Osteocyte (in vitro differentiated cells): ENCODE results near the gene ABCC9. TPM values are rescaled to one million over a fixed set of nuclear protein-coding genes. Genes with fewer than 3 reads are reported as not detected.

Experiments
- DNase-seq: peaks from one replicate; pipeline ENCODE4 v3.0.0; 2021; ENCODE audit warnings: mixed read lengths; ENCODE audit not compliant: unreplicated experiment; ENCODE audit errors: extremely low spot score
- H3K27ac Mint-ChIP-seq: one replicate; pipeline ENCODE4 v1.8.0; 2021; ENCODE audit warnings: mild to moderate bottlenecking, mixed read lengths; ENCODE audit not compliant: unreplicated experiment
- H3K27me3 Mint-ChIP-seq: one replicate; pipeline ENCODE4 v1.8.0; 2021; ENCODE audit warnings: mixed read lengths; ENCODE audit not compliant: unreplicated experiment
- H3K36me3 Mint-ChIP-seq: one replicate; pipeline ENCODE4 v1.8.0; 2021; ENCODE audit warnings: mixed read lengths; ENCODE audit not compliant: unreplicated experiment
- H3K4me1 Mint-ChIP-seq: one replicate; pipeline ENCODE4 v1.8.0; 2021; ENCODE audit warnings: mixed read lengths; ENCODE audit not compliant: unreplicated experiment
- H3K4me3 Mint-ChIP-seq: one replicate; pipeline ENCODE4 v1.8.0; 2021; ENCODE audit warnings: mild to moderate bottlenecking, moderate library complexity, mixed read lengths; ENCODE audit not compliant: unreplicated experiment
- H3K9me3 Mint-ChIP-seq: one replicate; pipeline ENCODE4 v1.8.0; 2021; ENCODE audit warnings: mixed read lengths; ENCODE audit not compliant: unreplicated experiment
- total RNA-seq: library from RNA; stranded (reverse); gene quantifications from 2 replicates; pipeline ENCODE4 v1.2.1, GENCODE V29; 2021
- TF ChIP-seq, protein P1 (sequence below): fragments of 200-600 bp; sonication (generic); IDR thresholded peaks from 2 replicates; pipeline ENCODE4 v1.5.0; 2021; ENCODE audit warnings: antibody characterized with exemption, mild to moderate bottlenecking, moderate library complexity

Gene ABCC9
- total RNA-seq, 1 donor from 2014 or later = 0.46 TPM

DNA sequence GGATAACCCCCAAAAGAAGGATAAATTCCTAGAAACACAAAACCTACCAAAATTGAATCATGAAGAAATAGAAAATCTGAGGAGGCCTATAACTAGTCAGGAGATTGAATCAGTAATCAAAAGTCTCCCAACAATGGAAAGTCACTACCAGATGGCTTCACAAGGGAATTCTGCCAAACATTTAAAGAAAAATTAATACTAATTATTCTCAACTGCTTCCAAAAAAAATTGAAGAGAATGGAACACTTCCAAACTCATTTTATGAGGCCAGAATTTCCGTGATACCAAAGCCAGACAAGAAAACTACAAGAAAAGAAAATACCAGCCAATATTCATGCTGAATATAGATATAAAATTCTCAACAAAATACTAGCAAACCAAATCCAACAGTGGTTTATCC, 7.8 kb upstream of the ABCC9 start:
- H3K36me3 Mint-ChIP-seq = no peaks in the 10 kb centered on the region
- TF ChIP-seq, protein P1, sequence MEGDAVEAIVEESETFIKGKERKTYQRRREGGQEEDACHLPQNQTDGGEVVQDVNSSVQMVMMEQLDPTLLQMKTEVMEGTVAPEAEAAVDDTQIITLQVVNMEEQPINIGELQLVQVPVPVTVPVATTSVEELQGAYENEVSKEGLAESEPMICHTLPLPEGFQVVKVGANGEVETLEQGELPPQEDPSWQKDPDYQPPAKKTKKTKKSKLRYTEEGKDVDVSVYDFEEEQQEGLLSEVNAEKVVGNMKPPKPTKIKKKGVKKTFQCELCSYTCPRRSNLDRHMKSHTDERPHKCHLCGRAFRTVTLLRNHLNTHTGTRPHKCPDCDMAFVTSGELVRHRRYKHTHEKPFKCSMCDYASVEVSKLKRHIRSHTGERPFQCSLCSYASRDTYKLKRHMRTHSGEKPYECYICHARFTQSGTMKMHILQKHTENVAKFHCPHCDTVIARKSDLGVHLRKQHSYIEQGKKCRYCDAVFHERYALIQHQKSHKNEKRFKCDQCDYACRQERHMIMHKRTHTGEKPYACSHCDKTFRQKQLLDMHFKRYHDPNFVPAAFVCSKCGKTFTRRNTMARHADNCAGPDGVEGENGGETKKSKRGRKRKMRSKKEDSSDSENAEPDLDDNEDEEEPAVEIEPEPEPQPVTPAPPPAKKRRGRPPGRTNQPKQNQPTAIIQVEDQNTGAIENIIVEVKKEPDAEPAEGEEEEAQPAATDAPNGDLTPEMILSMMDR = no peak
- DNase-seq = no peak
- peaks cover 31% of the 10 kb centered on the region for H3K9me3 Mint-ChIP-seq
- no peak overlapping the region for H3K27ac Mint-ChIP-seq
- no peaks in the 10 kb centered on the region for H3K4me1 Mint-ChIP-seq
- peaks cover 17% of the 10 kb centered on the region for H3K27me3 Mint-ChIP-seq
- H3K4me3 Mint-ChIP-seq = no peak overlapping the region

- TF ChIP-seq, protein P1 = no peak
- Mint-ChIP-seq H3K4me1 (no peaks in the 10 kb centered on the region), H3K4me3 (no peak overlapping the region), H3K9me3 (peaks cover 35% of the 10 kb centered on the region), H3K27ac (no peak overlapping the region), H3K36me3 (no peaks in the 10 kb centered on the region), H3K27me3 (peaks cover 25% of the 10 kb centered on the region)
- no peak for DNase-seq
These were observed 5.8 kb upstream of the ABCC9 start for GRCh38 chr12:21946983-21947382.

DNA sequence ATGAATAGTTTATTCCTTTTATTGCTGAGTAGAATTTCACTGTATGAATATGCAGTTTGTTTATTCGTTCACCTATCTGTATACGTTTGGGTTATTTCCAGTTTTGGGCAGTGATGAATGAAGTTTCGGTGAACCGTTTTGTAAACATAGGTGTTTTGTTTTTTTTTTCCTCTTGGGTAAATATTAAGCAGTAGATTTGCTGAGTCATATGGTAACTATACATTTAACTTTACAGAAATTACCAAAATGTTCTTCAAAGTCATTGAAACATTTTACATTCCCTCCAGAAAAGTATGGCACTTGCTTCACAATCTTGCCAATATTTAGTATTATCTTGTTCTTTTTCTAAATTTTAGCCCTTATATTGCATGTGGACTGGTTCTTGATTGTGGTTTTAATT, 3.8 kb upstream of the ABCC9 start:
- no peak for DNase-seq
- Mint-ChIP-seq H3K9me3 (peaks cover 30% of the 10 kb centered on the region), H3K4me3 (no peak overlapping the region), H3K27ac (no peak overlapping the region), H3K4me1 (peaks cover 16% of the 10 kb centered on the region), H3K27me3 (peaks cover 44% of the 10 kb centered on the region), H3K36me3 (no peaks in the 10 kb centered on the region)
- TF ChIP-seq, protein P1 = no peak

GRCh38 chr12:21942377-21942703, 1.1 kb upstream of the ABCC9 start:
- Mint-ChIP-seq H3K9me3 (peaks cover 15% of the 10 kb centered on the region), H3K27ac (no peak overlapping the region), H3K36me3 (no peaks in the 10 kb centered on the region), H3K27me3 (peaks cover 65% of the 10 kb centered on the region), H3K4me3 (peak overlapping the region; percentile 76), H3K4me1 (peaks cover 16% of the 10 kb centered on the region)
- DNase-seq = no peak
- TF ChIP-seq, protein P1 = no peak

DNA sequence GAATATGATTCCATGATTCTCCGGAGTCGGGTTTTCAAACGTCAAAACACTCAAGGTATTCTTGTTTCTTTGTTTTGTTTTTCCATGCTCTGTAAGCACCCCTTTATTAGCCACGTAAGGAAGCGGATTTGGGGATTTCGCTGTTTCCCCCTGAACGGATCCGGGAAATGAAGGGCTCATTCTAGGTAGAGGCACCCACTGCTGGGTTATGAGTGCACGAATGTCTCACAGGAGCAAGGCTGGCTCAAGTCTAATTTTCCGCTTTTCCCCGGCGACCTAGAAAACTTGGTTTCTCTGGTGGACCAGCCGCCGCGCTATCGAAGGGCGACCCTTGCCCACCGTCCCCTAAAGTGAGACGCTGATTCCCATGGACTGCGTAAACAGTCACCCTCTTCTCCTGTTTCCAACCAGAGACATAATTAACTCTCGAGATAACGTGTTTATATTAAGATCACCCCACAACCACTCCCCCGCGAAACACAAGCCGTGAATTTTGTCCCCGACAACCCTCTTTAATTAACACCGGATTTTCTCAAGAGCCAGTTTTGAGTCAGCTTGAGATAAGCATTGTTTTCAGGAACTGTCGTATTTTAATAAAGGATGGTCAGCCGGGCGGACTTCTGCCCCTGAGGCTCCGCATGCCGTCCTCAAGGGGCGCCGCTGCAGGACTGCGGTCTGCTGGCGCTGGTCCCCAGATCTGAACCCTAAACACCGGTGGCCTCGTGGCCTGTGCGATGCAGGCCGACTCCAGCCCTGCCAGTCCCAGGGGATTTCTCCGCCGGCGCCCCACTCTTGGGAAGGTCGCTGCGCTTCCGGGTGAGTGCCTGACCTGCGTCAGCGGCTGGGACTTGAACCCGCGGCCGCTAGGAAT, 515 bp upstream of the ABCC9 start:
- Mint-ChIP-seq H3K4me3 (peak overlapping the region; percentile 76), H3K27ac (no peak overlapping the region), H3K9me3 (peaks cover 11% of the 10 kb centered on the region), H3K36me3 (no peaks in the 10 kb centered on the region), H3K27me3 (peaks cover 71% of the 10 kb centered on the region), H3K4me1 (peaks cover 16% of the 10 kb centered on the region)
- TF ChIP-seq, protein P1 = peak; percentile 38
- no peak for DNase-seq
